Measurements from ENCODE around the gene PRDM15.
A peak's percentile ranks its signal among the peaks of the same experiment; 100 is the strongest.

Gene PRDM15

DNA sequence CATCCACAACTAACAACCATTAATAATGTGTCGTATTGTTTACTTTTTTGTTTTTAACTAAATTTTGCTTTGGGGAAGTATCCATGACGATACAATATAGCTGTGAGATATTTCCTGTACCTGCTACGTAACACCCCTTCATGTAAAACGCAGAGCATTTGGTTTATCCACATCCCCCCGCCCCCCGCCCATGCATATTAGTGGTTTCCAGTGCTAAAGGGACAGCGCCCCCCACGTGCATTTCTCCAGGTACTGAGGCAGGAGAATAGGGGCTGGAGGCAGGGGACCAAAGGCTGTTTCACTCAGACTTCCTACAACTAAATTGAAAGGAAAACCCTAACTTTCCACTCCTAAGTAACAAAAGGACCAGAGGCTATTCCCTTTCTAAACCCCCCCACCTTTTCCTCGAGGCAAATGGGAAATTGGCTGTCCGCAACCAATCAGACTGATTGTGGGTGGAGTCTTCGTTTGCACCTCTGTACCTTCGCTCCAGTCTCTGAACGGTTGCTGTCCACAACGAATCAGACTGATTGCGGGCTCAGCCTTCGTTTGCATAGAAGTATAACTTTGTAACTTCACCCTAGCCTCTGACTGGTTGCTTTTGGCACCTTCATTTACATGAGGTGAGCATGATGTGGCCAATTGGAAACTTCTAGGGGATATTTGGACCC lies 100.1 kb downstream of the PRDM15 start:
- no peak for DNase-seq (ENCODE audit: low spot score)

GRCh38 chr21:41777951-41778815 lies 101.0 kb downstream of the PRDM15 start:
- DNase-seq (ENCODE audit: low spot score): peak; percentile 77

DNA sequence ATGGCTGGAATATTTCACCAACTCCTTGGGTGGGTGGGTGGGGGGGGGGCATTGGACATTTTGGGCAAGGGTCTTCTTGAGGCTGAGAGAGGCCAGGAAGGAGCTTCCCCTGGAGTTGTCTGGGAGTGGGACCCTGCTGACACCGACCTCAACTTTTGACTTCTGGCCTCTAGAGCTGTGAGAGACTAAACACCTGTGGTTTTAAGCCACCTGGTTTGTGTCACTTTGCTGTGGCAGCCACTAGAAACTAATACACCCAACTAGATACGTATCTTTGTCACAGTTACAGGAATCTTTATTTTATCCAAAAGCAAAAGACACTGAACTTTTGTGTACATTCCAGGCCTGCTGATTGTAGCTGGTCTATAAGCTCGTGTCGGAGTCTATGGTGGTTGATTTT lies 102.4 kb downstream of the PRDM15 start:
- DNase-seq (ENCODE audit: low spot score): no peak

DNA sequence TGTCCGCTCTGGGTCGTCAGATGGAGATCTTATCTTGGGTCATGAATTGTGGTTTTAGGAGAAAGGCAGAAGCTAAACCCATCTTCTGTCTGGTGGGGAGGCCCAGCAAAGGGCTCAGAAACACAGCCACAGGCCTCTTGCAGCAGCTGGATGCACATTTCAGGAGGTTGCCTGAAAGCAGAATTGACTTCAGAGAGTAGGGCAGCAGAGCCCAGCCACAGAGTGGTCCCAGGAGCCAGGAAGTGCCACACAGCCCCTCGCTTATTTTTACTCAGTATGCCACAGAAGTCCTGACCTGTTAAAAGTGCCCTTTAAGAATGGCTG lies 104.0 kb downstream of the PRDM15 start:
- DNase-seq (ENCODE audit: low spot score): no peak

DNA sequence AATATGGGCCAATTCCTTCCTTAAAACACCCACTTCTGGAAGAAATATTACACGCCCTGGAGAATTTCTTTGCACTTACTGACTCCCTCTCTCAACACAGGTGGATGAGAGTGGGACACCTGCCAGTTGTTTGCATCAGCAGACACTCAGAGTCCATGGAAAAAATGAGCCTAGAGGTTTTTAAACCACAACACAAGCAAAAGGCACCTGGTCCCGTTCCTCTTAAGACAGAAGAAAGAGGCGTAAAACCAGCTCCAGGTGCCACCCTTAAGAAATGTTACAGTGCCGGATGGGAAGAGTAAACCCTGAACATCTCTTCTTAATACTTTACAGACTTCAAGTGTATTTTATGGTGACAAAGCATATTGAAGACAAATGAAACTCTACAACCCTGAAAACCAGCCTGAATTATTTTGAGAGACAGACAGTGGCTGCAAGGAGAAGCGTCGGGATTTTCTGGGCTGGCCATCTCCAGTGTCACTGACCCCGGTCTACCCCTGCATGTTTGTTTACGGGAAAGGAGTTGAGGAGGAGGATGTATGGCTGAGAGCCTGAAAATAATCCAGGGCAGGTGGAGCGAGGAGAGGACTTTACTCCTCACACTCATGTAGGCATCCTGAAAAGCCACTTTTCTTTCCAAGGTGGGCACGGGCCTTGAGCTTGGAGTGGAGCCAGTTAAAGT lies 104.5 kb downstream of the PRDM15 start:
- no peak for DNase-seq (ENCODE audit: low spot score)

DNA sequence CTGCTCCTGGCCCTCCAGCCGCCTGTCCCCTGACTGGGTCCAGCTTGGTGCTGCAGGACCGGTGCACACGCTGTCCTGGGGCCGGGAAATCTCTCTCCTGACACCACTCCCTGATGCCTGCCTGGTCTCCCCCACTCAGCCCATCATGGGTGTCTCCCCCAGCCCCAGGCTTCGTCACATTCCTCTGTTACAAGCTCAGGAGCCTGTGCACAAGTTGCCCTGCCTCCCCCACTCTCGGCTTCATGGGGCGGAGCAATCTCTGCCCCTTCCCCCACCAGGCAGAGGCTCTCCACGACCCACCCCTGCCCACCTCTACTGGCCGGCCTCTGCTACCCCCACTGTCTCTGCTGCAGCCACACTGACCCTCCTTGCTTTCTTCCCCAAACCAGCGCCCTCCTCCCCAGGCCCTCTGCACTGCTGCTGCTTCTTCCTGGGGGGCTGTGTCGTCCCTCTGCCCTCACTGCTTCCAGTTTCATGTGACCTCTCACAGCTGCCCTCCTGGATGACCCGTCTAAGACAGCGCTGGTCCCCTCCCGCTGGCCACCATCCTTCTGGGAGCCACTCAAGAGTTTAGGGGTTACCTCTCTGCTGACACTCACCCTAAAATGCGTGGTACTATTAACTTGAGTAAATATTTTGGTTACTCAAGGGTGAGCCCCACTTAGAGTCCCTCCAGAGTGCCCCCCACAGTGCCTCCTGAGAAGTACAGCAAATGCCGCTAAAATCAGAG lies 106.6 kb downstream of the PRDM15 start:
- DNase-seq (ENCODE audit: low spot score): no peak

- no peak for DNase-seq (ENCODE audit: low spot score)
Measured at GRCh38 chr21:41771625-41771945, 107.6 kb downstream of the PRDM15 start.

DNA sequence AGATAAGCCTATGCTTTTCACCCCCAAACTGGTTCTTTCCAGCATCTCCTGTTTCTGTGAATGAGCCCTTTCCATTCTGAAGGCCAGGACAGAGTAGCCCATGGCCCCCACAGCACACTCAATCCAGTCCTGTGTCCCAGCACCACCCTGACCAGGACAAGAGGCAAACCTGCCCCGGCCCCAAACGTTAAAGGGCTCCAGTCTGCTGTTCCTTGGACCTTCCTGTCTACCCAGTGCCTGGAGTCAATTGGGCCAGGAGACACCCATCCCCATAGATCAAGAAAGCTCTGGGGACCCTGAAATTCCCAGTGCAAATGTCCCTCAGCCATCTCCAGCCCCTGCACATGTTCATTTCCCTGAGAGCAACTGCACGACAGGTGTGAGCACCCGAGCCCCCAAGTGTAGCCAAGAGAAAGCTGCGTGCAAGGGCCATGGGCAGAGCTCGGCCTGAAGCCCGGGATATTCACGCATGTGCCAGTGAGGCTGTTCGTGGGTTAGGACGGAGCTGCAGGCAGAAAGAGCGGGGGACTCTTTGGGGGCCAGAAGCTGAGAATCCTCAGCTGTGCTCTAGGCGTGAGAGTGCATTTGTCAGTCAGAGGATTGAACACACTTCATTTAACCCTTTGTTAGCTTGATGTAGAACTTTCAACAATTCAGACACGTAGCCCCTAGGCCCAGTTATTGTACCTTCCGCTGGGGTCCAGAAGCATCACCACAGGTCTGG lies 108.1 kb downstream of the PRDM15 start:
- no peak for DNase-seq (ENCODE audit: low spot score)

GRCh38 chr21:41769933-41770332 lies 109.2 kb downstream of the PRDM15 start:
- DNase-seq (ENCODE audit: low spot score): no peak

GRCh38 chr21:41769521-41769920 lies 109.6 kb downstream of the PRDM15 start:
- DNase-seq (ENCODE audit: low spot score): no peak

DNA sequence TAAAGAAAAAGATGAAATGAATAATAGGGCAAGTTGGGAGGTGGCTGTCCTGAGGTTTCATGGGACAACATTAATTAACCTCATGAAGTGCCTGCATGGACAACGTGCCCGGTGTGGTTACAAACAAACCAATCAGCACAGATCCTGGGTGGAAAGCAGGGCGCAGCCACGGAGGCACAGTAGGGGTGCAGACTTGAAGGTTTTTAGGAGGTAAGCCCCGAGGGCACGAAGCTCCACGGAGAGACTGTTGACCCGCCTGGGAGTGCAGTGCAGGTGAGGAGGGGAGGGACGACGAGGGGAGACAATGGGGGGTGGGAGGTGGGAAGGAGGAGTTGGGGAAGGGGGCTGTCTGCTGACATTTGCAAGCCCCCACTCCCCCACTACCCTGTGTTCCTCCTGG lies 110.0 kb downstream of the PRDM15 start:
- DNase-seq (ENCODE audit: low spot score): no peak

DNA sequence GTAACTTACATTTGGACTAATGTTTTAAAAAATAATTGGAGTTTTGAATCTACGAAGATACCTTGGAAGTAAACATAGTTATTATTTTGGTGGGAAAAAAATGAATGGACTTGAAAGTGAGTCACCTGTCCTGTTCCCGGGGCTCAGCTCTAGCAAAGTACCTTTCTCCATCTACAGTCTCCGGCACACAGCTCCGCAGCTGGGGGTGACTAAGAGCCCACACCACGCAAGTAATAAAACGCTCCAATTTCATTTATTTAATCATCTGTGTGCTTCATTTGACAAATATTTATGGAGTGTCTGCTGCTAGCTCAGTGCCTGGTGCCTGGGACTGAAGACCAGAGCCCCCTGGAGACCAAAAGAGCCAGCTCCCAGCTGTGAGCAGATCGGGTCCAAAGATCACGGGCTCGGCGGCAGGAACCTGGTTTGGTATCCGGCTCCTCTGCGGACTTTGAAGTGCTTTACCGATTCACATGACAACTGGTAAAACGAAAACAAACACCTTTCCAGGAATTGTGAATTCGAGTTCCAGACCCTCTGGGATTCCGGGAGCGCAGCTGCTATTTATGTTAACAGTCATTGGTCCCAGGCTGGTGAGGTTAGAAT lies 110.6 kb downstream of the PRDM15 start:
- peak; percentile 90 for DNase-seq (ENCODE audit: low spot score)

DNA sequence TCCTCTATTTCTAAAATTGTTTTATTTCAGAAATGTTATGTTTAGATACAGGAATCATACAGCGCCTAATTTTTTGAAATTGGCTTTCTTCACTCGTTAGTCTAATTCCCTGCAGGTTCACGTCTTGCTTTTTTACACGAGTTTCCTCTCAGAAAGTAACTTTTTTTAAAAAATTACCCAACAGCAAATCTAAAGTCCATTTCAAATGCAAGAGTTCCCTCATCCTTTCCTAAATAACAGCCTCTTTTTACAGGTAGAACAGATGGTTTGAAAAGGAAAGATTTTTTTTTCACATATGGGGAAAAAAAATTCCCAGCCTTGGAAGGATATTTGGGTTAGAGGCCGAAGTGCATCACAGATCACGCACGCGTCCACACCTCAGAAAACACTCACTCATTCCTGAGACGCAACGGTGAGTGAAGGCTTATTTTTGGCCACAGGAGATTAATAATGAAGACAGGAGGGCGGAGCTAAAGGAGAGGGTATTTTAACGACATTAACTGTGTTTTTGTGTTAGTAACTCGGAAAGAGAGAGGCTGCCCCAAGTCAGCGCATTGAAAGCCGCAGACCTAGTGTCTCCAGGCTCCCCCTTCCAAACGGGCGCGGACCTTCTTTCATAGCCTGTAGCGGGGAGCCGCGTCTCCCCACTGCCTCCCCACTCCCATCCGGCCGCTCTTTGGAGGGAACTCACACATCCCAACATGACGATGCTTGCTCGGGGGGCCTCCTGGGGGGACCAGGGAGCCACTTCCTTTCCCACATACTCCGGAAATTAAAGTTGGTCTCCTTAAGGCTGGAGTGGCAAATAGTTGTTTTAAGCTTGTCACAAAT lies 111.3 kb downstream of the PRDM15 start:
- DNase-seq (ENCODE audit: low spot score): peak; percentile 20

GRCh38 chr21:41766883-41767605 lies 112.1 kb downstream of the PRDM15 start, which contains the start of gene RIPK4:
RIPK4 (minus strand) TSS chr21:41767052; CDS start chr21:41767041, 11 bp downstream.
- no peak for DNase-seq (ENCODE audit: low spot score)

- no peak for DNase-seq (ENCODE audit: low spot score)
Measured at GRCh38 chr21:41765973-41766882, 112.9 kb downstream of the PRDM15 start.

DNA sequence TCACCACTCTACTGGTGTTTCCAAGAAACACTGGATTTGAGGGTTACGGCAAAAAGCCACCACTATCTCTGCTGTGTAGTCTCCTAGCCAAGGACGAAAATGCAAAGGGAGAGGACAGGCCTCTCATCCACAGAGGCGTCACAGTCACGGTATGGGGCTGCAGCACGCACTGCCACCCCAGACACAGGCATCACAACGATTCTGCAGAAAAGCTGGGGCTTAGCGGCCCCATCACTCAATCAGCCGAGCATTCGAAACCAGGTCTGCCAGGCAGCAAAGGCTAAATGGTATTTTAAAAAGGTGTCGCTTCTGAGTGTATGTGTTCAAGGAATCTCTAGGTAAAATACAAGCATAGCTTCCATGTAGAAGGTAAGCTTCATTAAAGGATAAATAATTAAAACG lies 113.7 kb downstream of the PRDM15 start:
- DNase-seq (ENCODE audit: low spot score): no peak

DNA sequence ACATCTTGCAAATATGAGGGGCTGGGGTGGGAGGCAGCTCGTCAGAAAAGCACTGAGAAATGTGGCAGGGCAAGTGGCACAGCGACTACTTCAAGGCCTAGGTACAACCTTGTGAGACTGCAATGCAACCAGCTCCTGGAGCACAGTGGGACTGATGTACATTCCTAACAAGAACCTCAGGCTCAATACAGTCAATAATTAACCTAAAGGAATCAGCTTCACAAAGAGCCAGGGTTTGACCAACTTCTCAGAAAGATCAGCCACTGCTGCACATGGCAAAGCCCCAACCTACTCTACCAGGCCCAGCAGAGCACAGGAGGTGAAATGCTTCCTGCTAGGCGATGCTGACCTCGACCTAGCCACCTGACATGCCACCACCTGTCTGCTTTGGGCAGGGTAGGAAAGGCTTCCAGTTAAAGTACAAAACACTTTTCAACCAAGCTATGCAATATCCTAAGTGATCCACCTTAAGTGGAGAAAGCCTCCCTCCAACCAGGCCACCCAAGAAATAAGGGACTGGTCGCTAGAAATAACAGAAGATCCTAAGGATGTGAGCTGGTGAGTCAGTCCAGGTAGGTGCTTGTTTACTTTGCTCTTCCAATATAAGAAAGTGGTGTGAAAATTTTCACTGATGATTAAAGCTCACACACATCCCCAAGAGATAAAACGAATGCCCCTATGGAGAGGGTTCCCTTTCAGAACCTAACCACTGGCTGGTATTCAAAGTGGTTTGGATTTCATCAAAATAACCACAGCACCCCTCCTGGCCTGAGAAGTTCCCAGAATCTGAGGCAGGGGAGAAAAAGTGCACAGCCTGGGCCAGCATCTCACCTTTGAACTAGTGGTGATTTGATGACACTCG lies 114.4 kb downstream of the PRDM15 start:
- no peak for DNase-seq (ENCODE audit: low spot score)

GRCh38 chr21:41763996-41764395 lies 115.1 kb downstream of the PRDM15 start:
- no peak for DNase-seq (ENCODE audit: low spot score)

All from RKO (cell line).